HuH-7.5 (cell line): Measurements from ENCODE around the gene CARNS1.
A peak's percentile ranks its signal among the peaks of the same experiment; 100 is the strongest.
"Not testable (repeated sequence)": the region's sequence is repeated elsewhere in the genome, so short reads cannot be mapped to it uniquely, and the experiment has no call there.

ENCODE experiments used
- DNase-seq: peaks from one replicate; pipeline ENCODE4 v3.0.0; 2011; ENCODE audit warnings: low spot score

Gene CARNS1

GRCh38 chr11:67396587-67397389, 18.7 kb upstream of the CARNS1 start:
- DNase-seq = no peak

- DNase-seq = no peak
Measured at GRCh38 chr11:67397536-67397935, 17.9 kb upstream of the CARNS1 start.

GRCh38 chr11:67397986-67398660, 17.4 kb upstream of the CARNS1 start:
- DNase-seq = no peak

- no peak for DNase-seq
Measured at GRCh38 chr11:67398661-67399563, 16.6 kb upstream of the CARNS1 start.

GRCh38 chr11:67400251-67400941, 15.1 kb upstream of the CARNS1 start:
- DNase-seq = no peak

GRCh38 chr11:67400942-67401494, 14.5 kb upstream of the CARNS1 start:
- DNase-seq = no peak

- peak; percentile 100 for DNase-seq
Measured at GRCh38 chr11:67401495-67402191, 13.8 kb upstream of the CARNS1 start, which contains the start of gene PPP1CA. PPP1CA (minus strand) TSS chr11:67401858; CDS start chr11:67401782, 76 bp downstream.

- not testable (repeated sequence) for DNase-seq
Measured at GRCh38 chr11:67402192-67402839, 13.2 kb upstream of the CARNS1 start.

GRCh38 chr11:67403085-67403484, 12.4 kb upstream of the CARNS1 start:
- DNase-seq = not testable (repeated sequence)

- DNase-seq = peak; percentile 61
Measured at GRCh38 chr11:67404515-67405195, 10.8 kb upstream of the CARNS1 start.

GRCh38 chr11:67405196-67405567, 10.3 kb upstream of the CARNS1 start:
- DNase-seq = no peak

- DNase-seq = no peak
Measured at GRCh38 chr11:67405688-67406339, 9.7 kb upstream of the CARNS1 start.

GRCh38 chr11:67406420-67406968, 9.0 kb upstream of the CARNS1 start:
- no peak for DNase-seq

GRCh38 chr11:67406969-67407687, 8.3 kb upstream of the CARNS1 start:
- DNase-seq = peak; percentile 94

GRCh38 chr11:67407688-67408163, 7.8 kb upstream of the CARNS1 start:
- DNase-seq = no peak

GRCh38 chr11:67408437-67409200, 6.9 kb upstream of the CARNS1 start:
- DNase-seq = peak; percentile 69

- no peak for DNase-seq
Measured at GRCh38 chr11:67409261-67409666, 6.2 kb upstream of the CARNS1 start.
